Stimulated activated CD8-positive, alpha-beta memory T cell treated with anti-CD3 and anti-CD28 coated beads, Interleukin-4, amount 100 ng/mL, for 48 hours (primary cell): ENCODE results near the gene FAHD2B.
"Not testable (repeated sequence)": the region's sequence is repeated elsewhere in the genome, so short reads cannot be mapped to it uniquely, and the experiment has no call there.

Experiments used
- DNase-seq: peaks from one replicate; pipeline ENCODE4 v3.0.0-alpha.2; 2020

The FAHD2B gene

DNA sequence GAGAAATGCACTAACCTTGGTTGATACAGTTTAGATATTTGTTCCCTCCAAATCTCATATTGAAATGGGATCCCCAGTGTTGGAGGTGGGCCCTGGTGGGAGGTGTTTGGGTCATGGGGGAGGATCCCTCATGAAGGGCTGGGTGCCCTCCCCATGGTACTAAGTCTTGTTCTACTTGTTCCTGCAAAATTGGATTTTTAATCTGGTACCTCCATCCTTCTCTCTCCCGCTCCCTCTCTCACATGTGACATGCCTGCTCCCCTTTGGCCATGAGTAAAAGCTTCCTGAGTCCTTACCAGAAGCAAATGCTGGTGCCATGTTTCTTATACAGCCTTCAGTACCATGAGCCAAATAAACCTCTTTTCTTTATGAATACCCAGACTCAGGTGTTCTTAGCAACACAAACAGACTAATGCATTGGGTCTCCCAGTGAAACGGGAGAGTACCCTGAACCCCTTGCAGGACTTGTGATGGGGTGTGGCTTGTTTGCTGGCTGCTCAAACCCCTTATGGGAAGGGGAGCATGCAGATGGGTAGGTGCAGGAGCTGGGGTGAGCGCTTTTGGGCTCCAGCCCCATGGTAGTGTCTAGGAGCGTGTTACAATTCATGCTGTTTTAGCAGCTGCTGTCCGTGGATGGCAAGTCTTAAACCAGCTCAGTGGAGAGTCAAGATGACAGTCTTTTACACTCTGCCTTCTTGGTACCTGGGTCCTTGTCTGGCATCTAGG is 27.2 kb downstream of the FAHD2B start:
- DNase-seq: no peak

DNA sequence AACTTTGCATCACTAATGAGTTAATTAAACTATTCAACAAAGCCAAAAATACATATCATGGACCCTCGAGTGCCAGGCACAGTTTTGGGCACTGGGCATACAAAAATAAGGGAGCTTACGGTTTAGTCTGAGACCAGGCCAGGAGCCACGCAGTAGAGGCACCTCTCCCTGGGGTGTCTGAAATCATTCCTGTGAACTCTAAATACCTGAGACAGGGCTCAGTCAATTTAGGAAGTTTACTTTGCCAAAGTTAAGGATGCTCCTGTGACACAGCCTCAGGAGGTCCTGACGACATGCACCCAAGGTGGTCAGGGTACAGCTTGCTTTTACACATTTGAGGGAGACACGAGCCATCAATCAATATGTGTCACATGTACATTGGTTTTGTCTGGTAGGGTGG is 28.7 kb downstream of the FAHD2B start:
- DNase-seq: not testable (repeated sequence)

- not testable (repeated sequence) for DNase-seq
These were observed 32.7 kb downstream of the FAHD2B start for GRCh38 chr2:97062020-97062419.

- not testable (repeated sequence) for DNase-seq
These were observed 34.9 kb downstream of the FAHD2B start for GRCh38 chr2:97059782-97060181.

DNA sequence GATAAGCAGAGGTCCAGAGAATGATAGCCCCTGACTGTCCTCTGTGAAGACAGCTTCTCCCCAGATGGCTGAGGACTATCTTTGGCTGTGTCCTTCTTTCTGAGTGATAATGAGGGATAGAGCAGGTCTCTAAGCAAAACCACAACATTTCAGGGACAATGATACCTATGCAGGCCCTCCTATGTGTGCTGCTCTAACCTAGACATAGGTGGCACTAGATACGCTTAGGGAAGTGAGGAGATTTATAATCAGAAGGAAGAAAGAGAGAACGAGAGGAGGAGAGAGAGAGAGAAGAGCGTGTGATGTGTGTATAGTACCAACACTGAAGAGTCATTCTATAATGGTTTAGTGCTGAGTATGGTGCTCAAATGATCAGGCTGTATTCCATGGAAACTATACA is 38.5 kb downstream of the FAHD2B start:
- DNase-seq: not testable (repeated sequence)

DNA sequence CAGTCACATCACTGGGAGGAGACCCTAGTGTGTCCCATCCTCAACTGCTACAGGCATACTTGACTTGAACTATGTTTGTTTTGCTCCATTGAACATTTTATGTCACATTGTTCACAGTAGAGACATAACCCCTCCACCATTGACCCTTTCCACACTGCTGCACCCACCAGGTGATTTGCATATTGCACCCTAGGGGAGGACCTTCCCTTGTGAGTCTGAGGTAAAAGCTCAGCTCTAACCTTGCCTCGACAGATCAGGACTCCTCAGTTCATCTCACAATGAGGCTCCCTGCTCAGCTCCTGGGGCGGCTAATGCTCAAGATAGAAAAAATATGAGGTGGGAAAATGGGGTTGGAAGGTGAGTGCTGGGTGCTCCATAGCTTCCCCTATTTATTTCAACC is 44.6 kb downstream of the FAHD2B start:
- DNase-seq: not testable (repeated sequence)

GRCh38 chr2:97048448-97048847 is 46.2 kb downstream of the FAHD2B start:
- not testable (repeated sequence) for DNase-seq

- not testable (repeated sequence) for DNase-seq
These were observed 48.0 kb downstream of the FAHD2B start for GRCh38 chr2:97046676-97047075.

GRCh38 chr2:97045895-97046499 is 48.7 kb downstream of the FAHD2B start:
- not testable (repeated sequence) for DNase-seq
